MM.1S (cell line): Measurements from ENCODE around the gene CDH5.

Experiments used
- DNase-seq: peaks from one replicate; pipeline ENCODE4 v3.0.0-alpha.2; 2015
- H2AFZ ChIP-seq: fragments of 300-600 bp; sonication (generic); 2 replicates; pipeline ENCODE4 v1.6.0; 2016; ENCODE audit warnings: antibody characterized with exemption, low read length
- H3F3A ChIP-seq: fragments of 300-600 bp; sonication (generic); 2 replicates; pipeline ENCODE4 v1.6.1; 2016; ENCODE audit warnings: mild to moderate bottlenecking, antibody characterized with exemption, low read length, moderate library complexity, mixed read lengths; ENCODE audit not compliant: insufficient read depth
- H3K27ac ChIP-seq: fragments of 300-600 bp; sonication (generic); 2 replicates; pipeline ENCODE4 v1.5.1; 2016; ENCODE audit warnings: mild to moderate bottlenecking, low read length
- H3K27me3 ChIP-seq: fragments of 300-600 bp; sonication (generic); replicated peaks from 2 replicates; pipeline ENCODE4 v1.6.0; 2016; ENCODE audit warnings: low read length; ENCODE audit not compliant: insufficient read depth
- H3K36me3 ChIP-seq: fragments of 300-600 bp; sonication (generic); replicated peaks from 2 replicates; pipeline ENCODE4 v1.6.1; 2016; ENCODE audit warnings: mild to moderate bottlenecking, low read length, mixed read lengths; ENCODE audit not compliant: insufficient read depth
- H3K4me1 ChIP-seq: fragments of 300-600 bp; sonication (generic); 2 replicates; pipeline ENCODE4 v1.6.1; 2016; ENCODE audit warnings: low read length, mixed read lengths
- H3K4me2 ChIP-seq: fragments of 300-600 bp; sonication (generic); 2 replicates; pipeline ENCODE4 v1.6.0; 2016; ENCODE audit warnings: low read depth, low read length
- H3K4me3 ChIP-seq: fragments of 300-600 bp; sonication (generic); 2 replicates; pipeline ENCODE4 v1.5.1; 2016; ENCODE audit warnings: low read length, mixed read lengths
- H3K79me2 ChIP-seq: fragments of 300-600 bp; sonication (generic); 2 replicates; pipeline ENCODE4 v1.6.1; 2016; ENCODE audit warnings: mixed run types, low read length, mixed read lengths
- H3K9ac ChIP-seq: fragments of 300-600 bp; sonication (generic); 2 replicates; pipeline ENCODE4 v1.6.1; 2016; ENCODE audit warnings: low read length, mixed read lengths
- H3K9me2 ChIP-seq: fragments of 300-600 bp; sonication (generic); replicated peaks from 2 replicates; pipeline ENCODE4 v1.6.1; 2016; ENCODE audit warnings: mild to moderate bottlenecking, low read length, mixed read lengths; ENCODE audit not compliant: insufficient read depth
- H3K9me3 ChIP-seq: fragments of 300-600 bp; sonication (generic); replicated peaks from 2 replicates; pipeline ENCODE4 v1.6.1; 2016; ENCODE audit warnings: mild to moderate bottlenecking, low read length, mixed read lengths; ENCODE audit not compliant: insufficient read depth
- H4K20me1 ChIP-seq: fragments of 300-600 bp; sonication (generic); 2 replicates; pipeline ENCODE4 v1.6.1; 2016; ENCODE audit warnings: mild to moderate bottlenecking, low read length, moderate library complexity, mixed read lengths; ENCODE audit not compliant: insufficient read depth
- CTCF ChIP-seq: fragments of 300-600 bp; sonication (generic); IDR thresholded peaks from 2 replicates; pipeline ENCODE4 v1.5.1; 2016; ENCODE audit warnings: antibody characterized with exemption, low read length, mixed read lengths
- EZH2 ChIP-seq: fragments of 300-600 bp; sonication (generic); optimal IDR thresholded peaks from 2 replicates; pipeline ENCODE3; 2017; ENCODE audit warnings: low read depth, mild to moderate bottlenecking, antibody characterized with exemption, low read length, mixed read lengths
- EZH2phosphoT487 ChIP-seq: fragments of 300-600 bp; sonication (generic); IDR thresholded peaks from 2 replicates; pipeline ENCODE4 v1.6.1; 2018; ENCODE audit warnings: antibody characterized with exemption, low read length

CDH5 gene

DNA sequence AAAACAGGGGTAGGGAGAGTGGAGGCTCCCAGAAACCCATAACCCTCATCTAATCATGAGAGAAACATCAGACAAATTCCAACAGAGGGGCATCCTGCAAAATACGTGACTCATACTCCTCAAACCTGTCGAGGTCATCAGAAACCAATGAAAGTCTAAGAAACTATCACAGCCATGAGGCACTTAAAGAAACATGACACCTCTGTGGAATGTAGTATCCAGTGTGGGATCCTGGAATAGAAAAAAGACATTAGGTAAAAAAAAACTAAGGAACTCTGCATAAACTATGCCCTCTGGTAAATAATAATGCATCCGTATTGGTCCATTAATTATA is 16.4 kb downstream of the CDH5 start:
- Histone ChIP-seq H3K79me2 (no peaks in the 10 kb centered on the region), H3K9me3 (no peaks in the 10 kb centered on the region), H3K9ac (no peak overlapping the region), H4K20me1 (no peaks in the 10 kb centered on the region), H3K9me2 (no peaks in the 10 kb centered on the region), H2AFZ (no peak overlapping the region), H3K4me3 (no peak overlapping the region), H3K27me3 (no peaks in the 10 kb centered on the region), H3K4me2 (no peak overlapping the region), H3K36me3 (no peaks in the 10 kb centered on the region), H3F3A (no peaks in the 10 kb centered on the region), H3K27ac (no peak overlapping the region), H3K4me1 (no peaks in the 10 kb centered on the region)
- no peak for DNase-seq
- no peak for TF ChIP-seq EZH2phosphoT487
- no peak for TF ChIP-seq CTCF
- no peak for TF ChIP-seq EZH2

- Histone ChIP-seq H3K4me1 (no peaks in the 10 kb centered on the region), H3K4me2 (no peak overlapping the region), H3K9me3 (no peaks in the 10 kb centered on the region), H3K27me3 (no peaks in the 10 kb centered on the region), H4K20me1 (no peaks in the 10 kb centered on the region), H3K27ac (no peak overlapping the region), H3K9me2 (no peaks in the 10 kb centered on the region), H3K79me2 (no peaks in the 10 kb centered on the region), H3K36me3 (no peaks in the 10 kb centered on the region), H3K9ac (no peak overlapping the region), H2AFZ (no peak overlapping the region), H3K4me3 (no peak overlapping the region), H3F3A (no peaks in the 10 kb centered on the region)
- TF ChIP-seq EZH2 (no peak), EZH2phosphoT487 (no peak), CTCF (no peak)
- DNase-seq = no peak
Measured at GRCh38 chr16:66383551-66383950, 17.1 kb downstream of the CDH5 start.

DNA sequence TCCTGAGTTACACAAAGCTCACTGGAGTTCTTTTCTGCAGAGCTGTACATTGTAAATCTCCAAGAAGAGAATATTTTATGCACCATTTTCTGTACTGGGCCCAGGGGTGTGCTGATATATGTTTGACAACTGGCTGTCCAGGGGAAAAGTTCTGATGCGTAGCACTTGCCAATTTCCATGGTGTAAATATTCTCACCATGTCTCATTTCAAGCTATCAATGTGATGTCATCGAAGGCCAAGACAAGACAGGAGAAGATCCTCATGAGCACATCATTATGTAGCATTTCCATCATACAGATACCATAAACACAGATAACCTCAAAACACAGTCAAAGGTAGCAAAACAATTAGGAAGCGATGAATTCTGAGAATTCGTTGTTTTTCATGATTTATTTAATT is 18.9 kb downstream of the CDH5 start:
- no peaks in the 10 kb centered on the region for H4K20me1 ChIP-seq
- no peak overlapping the region for H3K4me3 ChIP-seq
- H3K79me2 ChIP-seq = no peaks in the 10 kb centered on the region
- no peak for DNase-seq
- H2AFZ ChIP-seq = no peak overlapping the region
- H3K9me2 ChIP-seq = no peaks in the 10 kb centered on the region
- H3K36me3 ChIP-seq = no peaks in the 10 kb centered on the region
- H3K4me1 ChIP-seq = no peaks in the 10 kb centered on the region
- TF ChIP-seq EZH2 = no peak
- TF ChIP-seq EZH2phosphoT487 = no peak
- no peaks in the 10 kb centered on the region for H3F3A ChIP-seq
- H3K27ac ChIP-seq = no peak overlapping the region
- H3K9me3 ChIP-seq = no peaks in the 10 kb centered on the region
- no peaks in the 10 kb centered on the region for H3K27me3 ChIP-seq
- H3K4me2 ChIP-seq = no peak overlapping the region
- no peak overlapping the region for H3K9ac ChIP-seq

DNA sequence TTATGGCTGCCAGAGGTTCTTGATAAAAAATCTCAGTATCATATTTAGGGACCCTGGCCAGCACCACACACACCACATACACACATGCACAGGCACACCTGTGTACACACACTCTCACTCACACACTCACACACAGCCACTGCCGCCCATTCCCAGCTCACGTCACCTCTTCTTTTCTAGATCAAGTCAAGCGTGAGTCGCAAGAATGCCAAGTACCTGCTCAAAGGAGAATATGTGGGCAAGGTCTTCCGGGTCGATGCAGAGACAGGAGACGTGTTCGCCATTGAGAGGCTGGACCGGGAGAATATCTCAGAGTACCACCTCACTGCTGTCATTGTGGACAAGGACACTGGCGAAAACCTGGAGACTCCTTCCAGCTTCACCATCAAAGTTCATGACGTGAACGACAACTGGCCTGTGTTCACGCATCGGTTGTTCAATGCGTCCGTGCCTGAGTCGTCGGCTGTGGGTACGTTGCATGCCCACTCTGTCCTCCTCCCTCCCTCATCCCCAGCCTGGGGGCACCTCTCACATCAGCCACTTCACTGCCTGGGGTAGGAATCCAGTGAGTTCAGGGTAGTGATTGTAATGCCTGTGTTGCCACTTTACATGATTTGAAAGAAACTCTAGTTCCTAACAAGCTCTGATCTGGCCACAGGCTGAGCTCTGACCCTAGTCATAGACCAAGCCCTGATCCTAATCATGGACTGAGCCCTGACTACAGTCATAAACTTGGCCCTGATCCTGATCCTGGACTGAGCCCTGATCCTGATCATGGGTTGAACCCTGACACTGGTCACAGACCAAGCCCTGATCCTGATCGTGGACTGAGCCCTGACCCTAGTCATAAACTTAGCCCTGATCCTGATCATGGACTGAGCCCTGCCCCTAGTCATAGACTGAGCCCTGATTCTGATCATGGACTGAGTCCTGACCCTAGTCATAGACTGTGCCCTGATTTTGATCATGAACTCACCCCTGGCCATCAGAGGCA is 20.4 kb downstream of the CDH5 start:
- no peak overlapping the region for H3K4me3 ChIP-seq
- no peaks in the 10 kb centered on the region for H4K20me1 ChIP-seq
- H3F3A ChIP-seq = no peaks in the 10 kb centered on the region
- no peaks in the 10 kb centered on the region for H3K4me1 ChIP-seq
- H3K9me3 ChIP-seq = no peaks in the 10 kb centered on the region
- H3K36me3 ChIP-seq = no peaks in the 10 kb centered on the region
- H3K27me3 ChIP-seq = no peaks in the 10 kb centered on the region
- H3K79me2 ChIP-seq = no peaks in the 10 kb centered on the region
- TF ChIP-seq EZH2phosphoT487 = no peak
- H3K9me2 ChIP-seq = no peaks in the 10 kb centered on the region
- no peak for DNase-seq
- no peak overlapping the region for H3K27ac ChIP-seq
- no peak overlapping the region for H3K4me2 ChIP-seq
- no peak overlapping the region for H2AFZ ChIP-seq
- no peak overlapping the region for H3K9ac ChIP-seq
